NK-92 (cell line): ENCODE results near the gene SGMS1.
"Not testable (repeated sequence)": the region's sequence is repeated elsewhere in the genome, so short reads cannot be mapped to it uniquely, and the experiment has no call there.

Experiments
- DNase-seq: peaks from one replicate; lab custom pipeline; 2025; ENCODE audit not compliant: unreplicated experiment; lab: John Stamatoyannopoulos, UW

Gene SGMS1

DNA sequence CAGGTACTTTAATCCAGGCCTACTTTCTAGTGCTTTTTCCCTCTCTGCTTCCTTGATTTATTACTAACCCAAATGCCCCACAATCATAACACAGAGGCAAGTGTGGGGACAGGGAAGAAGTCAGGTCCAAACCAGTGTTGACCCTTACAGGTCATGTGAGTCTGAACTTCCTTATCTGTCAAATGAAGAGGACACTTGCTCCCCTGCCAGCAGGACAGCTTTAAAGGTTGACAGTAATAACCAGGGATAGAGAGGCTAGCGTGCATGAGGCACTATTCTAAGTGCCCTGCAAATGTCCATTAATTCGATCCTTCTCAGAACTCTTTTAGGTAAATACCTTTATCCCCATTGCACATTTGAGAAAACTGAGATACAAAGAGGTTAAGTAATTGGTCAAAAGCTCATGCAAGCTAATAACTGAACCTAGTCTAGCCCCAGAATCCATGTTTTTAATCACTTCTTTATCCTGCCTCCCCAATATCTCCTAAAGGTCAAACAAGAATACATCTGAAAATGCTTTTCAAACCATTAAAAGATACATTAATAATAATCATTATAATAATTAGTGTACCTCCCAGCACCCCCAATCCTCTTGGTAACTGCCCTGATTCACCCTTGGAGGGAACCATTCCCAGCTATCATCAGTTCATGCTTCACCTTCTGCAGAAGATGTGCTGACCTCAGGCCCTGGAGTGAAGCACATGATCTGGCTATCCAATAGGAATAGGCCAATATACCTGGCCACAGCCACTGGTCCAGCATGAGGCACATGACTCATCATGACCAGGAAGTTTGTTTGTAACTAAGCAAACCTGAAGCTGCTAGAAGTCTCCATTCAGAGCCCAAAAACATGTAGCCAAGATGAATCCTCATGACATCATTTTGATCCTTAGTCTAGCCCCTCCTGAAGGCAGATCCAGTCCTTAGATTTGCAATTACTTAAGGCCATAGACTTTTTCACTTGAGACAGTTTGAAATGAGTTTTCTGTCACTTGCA is 40.7 kb downstream of the SGMS1 start:
- no peak for DNase-seq

DNA sequence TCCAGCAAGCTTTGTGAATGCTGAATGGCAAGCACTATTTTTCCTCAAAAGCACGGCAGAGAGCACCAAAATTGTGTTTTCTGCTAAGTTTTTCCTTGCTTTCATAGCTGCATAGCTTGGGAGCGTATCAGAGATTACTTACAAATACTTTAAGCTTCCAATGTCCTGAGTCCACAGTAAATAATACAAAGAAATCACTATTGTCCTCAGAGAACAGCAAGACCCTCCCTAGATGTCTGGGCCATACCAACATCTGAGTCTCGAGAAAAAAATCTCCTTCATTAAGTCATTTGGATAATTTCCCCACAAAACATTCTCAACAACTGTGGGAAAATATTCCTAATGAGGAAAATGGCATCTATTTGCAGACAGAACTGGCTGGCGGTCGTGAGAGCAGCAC is 41.7 kb downstream of the SGMS1 start:
- DNase-seq = no peak

DNA sequence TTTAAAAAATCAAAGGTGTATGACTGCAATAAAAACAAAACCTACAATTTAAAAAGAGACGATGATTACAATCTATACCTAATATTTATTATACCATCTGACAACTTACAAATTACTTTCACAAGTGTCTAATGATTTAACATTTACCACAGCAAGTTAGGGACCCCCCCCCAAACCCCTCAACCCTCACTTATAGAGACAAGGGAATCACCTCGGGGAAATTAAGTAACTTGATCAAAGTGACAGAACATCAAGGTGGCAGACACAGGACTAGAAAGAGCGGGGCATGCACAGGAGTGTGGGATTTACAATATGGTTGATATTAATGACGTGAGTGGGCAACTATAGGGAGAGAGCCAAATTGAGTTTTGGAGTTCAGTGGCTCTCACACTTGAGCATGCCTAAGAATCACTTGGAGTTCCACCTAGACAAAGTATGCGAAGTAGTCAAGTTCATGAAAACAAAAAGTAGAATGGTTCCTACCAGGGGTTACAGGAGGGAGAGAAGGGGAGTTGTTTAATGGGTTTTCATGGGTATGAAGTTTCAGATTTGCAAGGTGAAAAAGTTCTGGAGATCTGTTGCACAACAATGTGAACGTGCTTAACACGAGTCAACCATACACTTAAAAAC is 43.4 kb downstream of the SGMS1 start:
- DNase-seq = no peak

DNA sequence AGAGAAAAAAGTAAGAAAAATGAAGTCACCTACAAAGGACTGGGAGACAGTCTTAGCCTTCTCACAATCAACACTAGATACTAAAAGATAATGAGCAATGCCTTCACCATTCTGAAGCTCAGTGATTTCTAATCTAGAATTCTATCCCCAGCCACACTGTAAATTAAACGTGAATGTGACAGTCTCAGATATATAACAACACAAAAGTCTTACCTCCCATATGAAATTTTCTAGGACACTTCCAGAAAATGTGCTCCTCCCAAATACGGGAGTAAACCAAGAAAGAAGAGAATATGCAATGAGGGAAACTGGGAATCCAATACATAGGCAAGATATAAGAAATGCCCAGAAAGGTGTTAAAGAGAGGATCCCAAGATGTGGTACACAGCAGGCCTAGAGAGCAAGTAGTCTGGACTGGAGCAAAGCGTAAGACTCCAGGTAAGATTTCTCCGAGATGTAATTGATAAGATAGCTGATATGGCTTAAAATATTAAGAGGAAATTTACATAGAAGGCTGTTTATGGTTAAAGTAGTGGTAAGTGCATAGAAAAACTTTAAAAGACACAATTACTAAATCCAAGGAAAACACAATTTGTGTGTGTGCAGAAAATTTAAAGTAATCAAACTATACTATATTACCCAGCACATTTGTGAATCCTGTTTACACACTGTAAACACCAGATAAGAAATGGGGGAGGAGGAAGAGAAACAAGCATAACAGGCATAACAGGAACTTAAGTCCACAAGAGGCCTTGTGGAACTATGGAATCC is 44.1 kb downstream of the SGMS1 start:
- no peak for DNase-seq

DNA sequence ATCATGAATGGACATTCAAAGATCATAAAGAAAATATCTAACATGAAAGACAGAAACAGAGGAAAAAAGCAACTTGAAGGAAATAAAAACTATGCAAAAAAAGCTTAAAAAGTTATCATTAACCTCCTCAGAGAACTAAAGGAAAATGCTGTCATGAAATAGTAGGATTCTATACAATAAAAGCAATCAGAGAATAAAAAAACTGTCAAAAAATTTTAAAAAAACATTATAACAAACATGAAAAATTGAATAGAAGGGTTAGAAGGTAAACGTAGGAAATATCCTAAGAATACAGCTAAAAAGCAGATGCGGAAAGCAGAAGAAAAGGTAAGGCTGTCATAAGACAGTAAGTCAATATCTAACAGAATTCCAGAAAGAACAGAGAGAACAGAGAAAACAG is 44.8 kb downstream of the SGMS1 start:
- no peak for DNase-seq

DNA sequence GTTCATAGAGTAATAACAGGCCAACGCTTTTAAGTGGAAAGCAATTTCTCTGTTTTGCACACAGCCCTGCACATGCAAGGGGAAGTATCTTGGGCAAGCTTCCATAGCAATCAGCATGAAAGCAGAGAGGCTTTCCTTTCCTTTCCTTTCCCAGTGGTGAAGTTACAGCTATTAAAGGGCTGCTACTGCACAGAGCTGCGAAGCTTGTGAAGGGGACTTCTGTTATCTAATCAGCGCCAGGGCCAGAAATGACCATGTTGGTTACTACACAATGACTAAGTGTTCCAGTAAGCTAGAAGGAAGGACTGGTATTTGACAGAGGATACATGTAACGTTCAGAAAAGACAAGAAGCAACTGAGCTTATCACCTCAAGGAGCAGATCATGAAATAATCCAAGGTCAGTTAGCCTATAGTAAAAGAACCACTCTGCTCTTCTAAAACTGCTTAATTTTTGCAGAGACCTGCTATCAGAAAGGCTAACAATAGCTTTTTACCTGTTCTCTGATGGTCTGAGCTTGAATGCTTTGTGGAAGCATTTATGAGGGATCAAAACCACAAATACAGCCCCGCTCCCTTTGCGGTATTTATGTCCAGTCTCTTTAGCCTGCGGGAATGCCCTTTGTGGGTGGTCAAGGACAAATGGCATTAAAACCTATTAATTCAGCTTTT is 45.9 kb downstream of the SGMS1 start:
- DNase-seq = no peak

DNA sequence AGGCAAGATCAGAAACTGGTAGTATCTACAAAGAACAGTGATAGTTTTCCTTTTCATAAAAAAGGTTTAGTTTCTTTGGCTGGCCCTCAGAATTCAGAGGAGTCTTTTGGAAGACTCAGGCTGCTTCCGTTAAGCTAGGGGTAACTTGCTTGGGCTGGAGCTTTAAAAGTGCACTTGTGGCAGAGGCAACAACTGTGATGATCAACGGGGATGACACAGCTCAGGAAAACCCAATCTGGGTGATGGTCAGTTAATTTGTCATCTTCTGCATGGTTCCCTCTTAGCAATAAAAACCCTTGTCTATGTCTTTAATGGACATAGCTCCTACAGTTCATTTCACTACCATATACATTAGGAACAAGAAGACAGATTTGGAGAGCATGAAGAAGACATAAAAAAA is 46.7 kb downstream of the SGMS1 start:
- DNase-seq = no peak

DNA sequence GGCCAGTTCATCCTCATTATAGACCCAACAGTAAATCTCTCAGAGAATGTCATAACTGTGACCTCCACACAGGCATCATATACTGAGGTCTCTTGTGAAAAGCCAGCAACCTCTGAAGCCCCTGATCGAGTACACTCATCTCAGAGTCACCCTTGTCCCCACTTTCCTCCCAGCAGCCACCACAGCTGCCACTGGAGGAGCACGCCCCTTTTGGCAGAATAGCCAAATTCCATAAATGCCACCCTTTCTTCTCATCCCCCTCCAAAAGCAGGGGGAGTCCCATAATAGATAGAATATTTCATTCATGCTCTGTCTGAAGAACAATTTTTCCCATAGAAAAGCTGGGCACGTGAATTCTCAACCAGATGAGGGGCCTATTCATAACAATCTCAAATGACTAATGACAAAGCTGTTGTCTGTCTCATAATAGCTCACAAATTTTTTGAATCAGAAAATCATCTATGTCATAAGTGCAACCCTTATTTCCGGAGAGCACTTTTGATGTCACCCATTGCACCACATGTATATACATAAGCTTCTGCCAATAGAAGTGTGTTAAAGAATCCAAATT is 47.4 kb downstream of the SGMS1 start:
- DNase-seq = no peak

DNA sequence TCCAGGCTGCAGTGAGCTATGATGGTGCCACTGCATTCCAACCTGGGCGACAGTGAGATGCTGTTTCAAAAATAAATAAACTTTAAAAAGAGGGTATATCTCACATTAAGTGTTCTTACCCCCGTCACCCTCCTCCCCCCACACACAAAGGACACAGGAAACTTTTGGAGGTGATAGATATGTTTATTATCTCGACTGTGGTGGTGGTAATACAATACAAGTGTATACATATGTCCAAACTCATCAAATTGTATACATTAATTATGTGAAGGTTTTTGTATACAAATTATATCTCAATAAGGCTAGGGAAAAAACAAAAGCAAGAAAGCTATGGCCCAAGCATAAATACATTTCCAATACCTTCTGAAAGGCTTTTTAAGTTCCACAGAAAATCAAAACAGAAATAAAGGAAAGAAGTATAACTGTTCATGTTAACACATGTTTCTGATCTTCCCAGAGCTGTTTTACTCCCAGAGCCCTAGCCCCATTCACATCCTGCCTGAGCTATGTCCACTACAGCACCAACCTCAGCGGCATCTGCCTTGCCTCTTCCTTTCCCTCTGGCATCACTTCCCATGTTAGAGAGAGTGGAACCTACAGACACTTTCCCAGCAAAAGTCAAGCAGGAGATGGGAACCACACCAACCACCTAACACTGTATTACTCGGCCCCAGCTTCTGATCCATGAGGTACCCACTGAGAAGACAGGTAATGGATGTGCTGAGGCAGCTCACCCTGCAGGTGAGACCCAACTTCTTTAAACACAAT is 48.1 kb downstream of the SGMS1 start:
- DNase-seq = no peak

DNA sequence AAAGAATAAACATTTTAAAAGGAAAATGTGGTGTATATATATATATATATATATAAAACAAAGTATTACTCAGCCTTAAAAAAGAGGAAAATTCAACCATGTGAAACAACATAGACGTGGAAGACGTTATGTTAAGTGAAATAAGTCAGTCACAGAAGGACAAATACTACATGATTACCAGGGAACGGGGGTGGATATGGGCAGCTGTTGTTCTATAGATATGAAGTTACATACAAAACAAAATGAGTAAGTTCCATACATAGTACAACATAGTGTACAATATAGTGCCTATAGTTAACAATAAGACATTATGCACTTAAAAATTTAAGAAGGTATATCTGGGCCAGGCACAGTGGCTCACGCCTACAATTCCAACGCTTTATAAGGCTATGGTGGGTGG is 48.8 kb downstream of the SGMS1 start:
- DNase-seq = no peak

DNA sequence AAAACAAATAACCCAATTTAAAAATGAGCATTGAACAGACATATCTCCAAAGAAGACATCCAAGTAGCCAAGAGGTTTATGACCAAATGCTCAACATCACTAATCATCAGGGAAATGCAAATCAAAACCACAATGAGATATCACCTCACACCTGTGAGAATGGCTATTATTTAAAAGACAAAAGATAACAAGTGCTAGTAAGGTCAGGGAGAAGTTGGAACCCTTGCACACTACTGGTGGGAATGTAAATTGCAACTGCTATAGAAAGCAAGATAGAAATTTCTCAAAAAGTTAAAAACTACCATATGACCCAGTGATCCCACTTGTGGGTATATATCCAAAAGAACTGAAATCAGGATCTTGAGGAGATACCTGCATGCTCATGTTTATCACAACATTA is 49.5 kb downstream of the SGMS1 start:
- no peak for DNase-seq

DNA sequence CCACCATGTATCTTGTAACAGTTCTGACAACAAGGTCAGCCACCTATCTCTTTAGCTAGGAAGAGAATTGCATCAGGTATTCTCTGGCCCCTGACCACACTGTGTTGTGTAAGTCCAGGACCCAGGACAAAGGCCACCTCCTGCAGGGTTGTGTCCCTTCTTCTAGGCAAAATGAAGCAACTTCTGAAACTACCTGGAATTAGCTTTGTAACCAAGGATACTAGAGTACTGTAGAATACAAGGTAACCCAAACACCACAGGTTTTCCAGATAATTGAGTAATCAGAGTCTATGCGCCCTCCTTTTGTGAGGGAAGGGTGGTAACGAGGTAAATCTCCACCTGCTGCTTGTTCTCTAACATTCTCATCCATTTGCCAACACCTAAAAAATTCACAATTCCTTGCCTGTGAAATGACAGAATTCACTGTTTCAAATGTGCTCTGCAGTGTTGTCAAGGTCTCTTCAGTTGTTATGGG is 51.7 kb downstream of the SGMS1 start:
- DNase-seq = no peak

DNA sequence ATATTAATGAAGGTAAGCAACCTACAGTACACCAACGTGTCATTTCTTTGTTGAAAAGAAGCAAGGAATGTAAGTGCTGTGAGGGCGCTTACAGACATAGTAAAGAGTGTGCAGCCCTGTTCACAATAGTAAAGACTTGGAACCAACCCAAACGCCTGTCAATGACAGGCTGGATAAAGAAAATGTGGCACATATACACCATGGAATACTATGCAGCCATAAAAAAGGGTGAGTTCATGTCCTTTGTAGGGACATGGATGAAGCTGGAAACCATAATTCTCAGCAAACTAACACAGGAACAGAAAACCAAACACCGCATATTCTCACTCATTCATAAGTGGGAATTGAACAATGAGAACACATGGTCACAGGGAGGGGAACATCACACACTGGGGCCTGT is 55.0 kb downstream of the SGMS1 start:
- not testable (repeated sequence) for DNase-seq

DNA sequence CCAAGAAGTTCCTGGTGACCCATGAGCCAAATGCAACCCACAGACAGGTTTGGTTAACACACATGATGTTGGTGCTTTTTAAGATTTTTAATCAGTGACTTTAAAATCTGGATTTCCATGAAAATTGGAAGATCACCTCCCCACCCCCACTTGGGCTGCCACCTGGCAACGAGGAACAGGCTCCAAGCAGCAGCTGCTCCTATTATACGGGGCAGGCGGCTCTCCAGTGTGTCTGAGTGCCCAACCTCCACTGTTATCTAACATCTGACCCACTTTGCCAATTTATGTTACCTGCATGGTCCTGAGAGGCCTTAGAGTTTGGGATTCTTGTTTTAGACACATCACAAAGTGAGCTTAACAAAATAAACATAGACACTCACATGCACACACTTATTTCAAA is 56.4 kb downstream of the SGMS1 start:
- no peak for DNase-seq

DNA sequence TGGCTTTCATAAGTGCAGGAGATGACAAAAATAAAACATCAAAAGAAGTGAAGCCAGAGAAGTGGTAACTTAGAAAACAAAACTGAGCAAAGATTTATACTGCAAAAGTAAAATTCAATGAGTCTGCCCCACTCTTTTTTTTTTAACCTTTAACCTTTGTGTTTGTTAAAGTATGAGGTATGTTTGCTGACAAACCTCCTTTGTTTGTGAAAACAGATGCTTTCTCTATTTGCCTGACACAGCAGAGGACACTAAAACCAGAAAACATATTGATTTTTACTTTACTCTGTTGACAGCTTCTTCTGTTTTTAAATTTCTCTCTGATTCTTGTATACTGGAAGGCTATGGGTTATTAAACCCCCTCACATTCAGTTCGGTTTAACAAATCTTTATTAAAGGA is 57.6 kb downstream of the SGMS1 start:
- no peak for DNase-seq

DNA sequence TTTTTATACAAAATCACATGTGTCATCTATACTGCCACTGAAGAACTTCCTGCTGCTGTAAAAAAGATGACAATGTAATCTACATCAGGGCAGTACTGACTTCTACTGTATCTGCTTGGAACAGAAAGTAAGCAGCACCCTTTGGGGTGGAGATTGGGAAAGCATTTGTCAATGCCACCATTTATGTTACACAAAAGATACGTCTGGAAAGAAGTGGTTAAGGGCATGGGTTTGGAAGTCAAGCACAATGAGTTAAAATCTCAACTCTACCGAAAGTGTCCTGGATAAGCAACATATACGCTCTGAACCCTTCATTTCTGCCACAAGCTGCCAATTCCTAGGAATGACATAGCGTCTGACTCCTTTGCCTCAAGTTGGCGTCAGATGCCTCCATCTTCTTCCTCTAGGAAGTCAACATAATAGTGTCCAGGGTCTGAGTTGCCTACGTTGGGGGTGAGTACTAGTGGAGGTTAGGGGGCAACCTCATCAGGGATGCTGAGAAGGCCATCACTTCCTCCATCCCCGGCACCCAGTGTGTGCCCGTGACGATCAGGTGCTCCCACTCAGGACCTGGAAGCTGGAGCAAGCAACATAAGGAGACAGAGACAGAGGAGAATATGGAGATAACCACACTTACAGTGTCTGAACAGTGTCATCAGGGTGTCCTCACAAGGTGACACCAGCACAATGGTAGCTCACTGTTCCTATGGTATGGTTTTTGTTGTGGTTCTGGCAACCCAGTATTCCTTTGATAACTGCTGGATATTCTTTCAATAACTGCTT is 58.3 kb downstream of the SGMS1 start:
- DNase-seq = no peak

DNA sequence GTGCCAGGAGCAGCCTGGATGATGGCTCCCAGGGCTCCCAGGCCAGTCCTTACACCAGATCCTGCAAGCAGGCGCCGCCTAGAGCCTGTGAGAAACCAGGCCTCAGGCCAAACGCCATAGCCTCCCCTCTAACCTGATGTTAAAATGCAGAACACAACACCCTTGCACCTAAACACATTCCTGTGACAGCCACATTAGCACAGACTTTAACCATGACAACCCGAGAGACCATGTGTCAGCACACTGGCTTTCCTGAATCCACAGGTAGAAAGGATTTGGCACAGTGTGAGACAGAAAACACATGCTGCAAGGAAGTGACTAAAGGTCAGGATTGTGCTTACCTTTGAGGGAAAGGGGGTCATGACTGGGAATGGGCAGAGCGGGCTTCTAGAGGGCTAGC is 59.9 kb downstream of the SGMS1 start:
- no peak for DNase-seq

DNA sequence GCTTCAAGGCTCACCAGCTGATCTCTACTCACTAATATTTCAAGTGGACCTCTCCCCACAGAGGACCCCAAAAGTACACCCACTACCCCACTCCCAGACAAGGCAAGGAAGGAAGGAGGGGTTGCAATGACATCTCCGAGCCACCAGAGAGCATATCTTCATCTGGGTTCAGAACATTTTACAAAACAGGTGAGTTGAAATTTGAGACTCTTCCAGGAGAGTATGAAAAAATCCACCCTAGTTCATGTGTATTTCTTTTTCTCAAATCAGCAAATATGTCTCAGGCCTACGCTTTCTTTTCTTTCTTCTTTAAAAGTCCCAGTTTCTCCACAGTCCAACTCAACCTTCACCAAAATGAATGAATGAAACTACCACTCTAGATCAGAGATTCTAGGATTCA is 61.9 kb downstream of the SGMS1 start:
- no peak for DNase-seq

DNA sequence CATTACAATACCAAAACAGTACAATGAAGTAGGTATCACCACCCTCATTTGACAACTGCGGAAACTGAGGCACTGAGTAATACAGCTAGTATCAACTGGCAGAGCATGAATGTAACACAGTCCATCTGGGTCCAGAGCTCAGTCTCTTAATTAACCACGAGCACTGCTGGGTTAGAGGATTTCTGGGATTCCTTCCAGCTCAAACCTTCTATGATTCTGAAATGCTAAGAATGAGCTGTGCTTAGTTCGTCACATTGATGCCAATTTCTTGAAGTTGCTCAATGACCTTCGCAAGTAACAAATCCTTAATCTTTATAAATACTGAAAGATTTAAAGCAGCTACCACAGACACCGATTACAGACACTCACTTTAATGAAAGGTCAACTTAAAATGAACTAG is 62.5 kb downstream of the SGMS1 start:
- DNase-seq = no peak
